HG03060 (cell line): Measurements from ENCODE around the gene MLH1.
"Not testable (repeated sequence)": the region's sequence is repeated elsewhere in the genome, so short reads cannot be mapped to it uniquely, and the experiment has no call there.

ENCODE experiments used
- ATAC-seq: cut with Tn5 transposase; IDR thresholded peaks from one replicate; pipeline ENCODE4 v1.9.1; 2021; ENCODE audit warnings: low read depth, moderate number of reproducible peaks; ENCODE audit not compliant: unreplicated experiment

The MLH1 gene

DNA sequence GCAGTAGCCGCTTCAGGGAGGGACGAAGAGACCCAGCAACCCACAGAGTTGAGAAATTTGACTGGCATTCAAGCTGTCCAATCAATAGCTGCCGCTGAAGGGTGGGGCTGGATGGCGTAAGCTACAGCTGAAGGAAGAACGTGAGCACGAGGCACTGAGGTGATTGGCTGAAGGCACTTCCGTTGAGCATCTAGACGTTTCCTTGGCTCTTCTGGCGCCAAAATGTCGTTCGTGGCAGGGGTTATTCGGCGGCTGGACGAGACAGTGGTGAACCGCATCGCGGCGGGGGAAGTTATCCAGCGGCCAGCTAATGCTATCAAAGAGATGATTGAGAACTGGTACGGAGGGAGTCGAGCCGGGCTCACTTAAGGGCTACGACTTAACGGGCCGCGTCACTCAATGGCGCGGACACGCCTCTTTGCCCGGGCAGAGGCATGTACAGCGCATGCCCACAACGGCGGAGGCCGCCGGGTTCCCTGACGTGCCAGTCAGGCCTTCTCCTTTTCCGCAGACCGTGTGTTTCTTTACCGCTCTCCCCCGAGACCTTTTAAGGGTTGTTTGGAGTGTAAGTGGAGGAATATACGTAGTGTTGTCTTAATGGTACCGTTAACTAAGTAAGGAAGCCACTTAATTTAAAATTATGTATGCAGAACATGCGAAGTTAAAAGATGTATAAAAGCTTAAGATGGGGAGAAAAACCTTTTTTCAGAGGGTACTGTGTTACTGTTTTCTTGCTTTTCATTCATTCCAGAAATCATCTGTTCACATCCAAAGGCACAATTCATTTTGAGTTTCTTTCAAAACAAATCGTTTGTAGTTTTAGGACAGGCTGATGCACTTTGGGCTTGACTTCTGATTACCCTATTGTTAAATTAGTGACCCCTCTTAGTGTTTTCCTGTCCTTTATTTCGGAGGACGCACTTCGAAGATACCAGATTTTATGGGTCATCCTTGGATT lies at the start of gene MLH1:
Gene MLH1, plus strand, starts transcription at position 193 of the 958 bp plus-strand sequence. Its CDS starts 30 bp downstream, at position 223.
- ATAC-seq, result peak; percentile 94

DNA sequence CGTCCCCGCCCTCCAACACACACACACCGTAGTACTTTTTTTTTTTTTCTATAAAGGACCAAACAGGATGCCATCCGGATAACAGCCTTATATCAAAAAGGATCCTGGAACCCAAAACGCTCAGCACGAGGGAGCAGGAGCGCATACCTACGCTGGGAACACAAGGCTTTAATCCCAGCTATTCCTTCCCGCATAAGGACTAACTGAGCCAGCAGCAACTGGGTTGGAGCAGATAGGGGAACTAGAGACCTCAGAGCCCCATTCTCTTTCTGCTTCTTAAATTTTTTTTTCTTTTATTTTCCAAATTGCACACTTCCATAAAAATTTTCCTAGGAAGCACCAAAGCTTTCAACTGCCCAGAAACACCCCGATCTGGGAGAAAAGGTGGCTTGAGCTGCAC lies 49.7 kb upstream of the MLH1 start:
- ATAC-seq, result no peak

DNA sequence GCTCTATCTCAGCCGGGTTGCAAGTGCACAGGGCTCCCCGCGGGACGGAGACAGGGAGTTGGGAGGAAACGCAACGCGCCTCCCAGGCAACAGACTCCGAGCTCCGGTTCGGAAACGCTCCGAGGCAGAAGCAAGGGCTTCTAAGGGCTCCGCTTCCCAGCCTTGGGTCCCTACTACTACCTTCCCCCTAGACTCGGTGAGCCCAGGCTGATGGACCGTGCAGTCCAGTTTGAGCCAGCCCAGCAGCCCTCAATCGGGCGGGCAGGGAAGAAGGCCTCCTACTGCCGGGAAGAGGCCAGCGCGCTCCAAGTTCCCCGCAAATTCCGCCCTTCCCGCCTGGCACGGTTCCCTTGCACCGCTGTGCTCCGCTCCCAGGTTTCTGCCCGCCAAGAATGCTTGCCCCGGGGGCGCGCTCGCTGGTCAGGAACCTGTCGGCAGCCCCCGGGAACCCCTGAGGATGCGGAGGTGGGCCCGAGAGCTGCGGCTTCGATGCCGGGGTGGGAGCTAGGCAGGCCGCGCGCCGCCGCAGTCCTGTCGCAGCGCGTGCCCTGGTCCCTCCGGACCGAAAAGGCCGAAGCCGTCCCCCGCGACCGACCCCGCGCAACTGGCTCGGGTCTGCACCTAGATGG lies 49.2 kb upstream of the MLH1 start:
- ATAC-seq, result peak; percentile 18

DNA sequence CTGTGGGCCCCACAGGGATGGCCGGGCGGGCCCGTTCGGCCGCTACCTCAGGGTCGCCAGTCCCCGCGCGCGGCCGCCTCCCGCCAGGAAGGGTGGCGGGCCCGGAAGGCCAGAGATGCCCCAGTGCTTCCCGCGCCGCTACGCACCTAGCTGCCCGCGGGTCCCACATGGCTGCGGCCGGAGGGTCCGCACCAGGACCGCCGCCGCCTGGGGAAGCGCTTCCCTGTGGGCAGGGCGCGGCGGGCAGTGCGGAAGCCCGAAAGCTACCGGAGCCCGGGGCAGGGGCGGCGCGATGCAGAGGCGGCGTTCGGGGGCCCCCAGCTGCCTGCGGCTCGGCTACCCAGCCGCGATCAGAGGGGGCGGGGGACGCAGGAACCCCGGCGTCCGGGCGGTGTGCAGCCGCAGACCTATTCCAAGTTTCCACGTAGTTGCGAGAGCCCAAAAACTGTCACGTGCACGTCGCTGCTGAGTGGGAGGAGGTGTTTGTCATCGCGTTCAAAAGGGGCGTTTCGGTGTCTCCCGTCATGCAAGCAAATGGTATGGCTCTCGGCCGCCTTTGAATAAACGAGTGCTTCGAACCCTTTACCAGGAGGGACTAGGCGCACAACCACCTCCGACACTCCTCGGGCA lies 48.6 kb upstream of the MLH1 start, which contains the start of gene TRANK1:
Gene TRANK1, minus strand, starts transcription at position 414 of the 630 bp plus-strand sequence. Its CDS starts 245 bp downstream, at position 169.
- peak; percentile 83 for ATAC-seq

DNA sequence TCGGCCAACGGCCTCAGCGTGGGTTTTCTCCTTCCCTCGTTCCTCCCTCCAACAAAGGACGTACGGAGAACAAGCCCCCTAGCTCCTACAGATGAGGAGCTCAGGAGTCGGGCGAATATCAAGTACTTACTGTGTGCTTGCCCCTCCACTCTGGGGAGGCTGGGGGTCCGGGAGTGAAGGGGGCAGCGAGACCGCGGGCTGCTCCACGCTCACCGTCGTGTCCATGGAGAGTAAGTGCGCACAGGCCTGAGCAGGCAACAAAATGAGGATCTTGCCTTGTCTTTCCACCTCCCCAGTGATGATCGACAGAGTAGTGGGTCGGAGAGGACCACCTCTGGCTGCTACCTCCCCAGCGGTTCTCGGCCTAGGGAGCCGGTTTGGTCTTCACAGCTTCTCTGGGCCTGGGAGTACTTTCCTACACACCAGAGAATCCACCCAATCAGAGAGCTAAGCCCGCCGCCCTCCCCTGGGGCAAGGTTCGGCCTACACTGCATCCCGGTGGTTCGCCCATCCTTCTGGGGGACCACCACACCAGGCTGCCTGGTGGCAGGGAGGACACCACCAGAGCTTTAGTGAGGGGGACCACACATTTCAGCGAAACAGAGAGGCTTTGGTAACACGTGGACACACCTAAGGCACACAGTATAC lies 47.9 kb upstream of the MLH1 start:
- ATAC-seq, result no peak

DNA sequence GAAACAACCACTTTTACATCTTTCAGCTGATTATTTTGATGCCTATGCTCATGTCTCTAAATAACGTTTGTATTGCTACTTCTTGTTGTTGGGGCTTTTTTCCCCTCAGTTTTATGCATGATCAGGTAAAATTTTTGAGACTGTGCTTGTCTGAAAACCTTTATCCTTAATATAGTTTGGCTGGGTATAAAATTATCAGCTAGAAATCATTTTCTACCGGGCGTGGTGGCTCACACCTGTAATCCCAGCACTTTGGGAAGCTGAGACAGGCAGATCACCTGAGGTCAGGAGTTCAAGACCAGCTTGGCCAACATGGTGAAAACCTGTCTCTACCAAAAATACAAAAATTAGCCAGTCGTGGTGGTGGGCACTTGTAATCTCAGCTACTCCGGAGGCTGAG lies 45.5 kb upstream of the MLH1 start:
- ATAC-seq, result not testable (repeated sequence)

DNA sequence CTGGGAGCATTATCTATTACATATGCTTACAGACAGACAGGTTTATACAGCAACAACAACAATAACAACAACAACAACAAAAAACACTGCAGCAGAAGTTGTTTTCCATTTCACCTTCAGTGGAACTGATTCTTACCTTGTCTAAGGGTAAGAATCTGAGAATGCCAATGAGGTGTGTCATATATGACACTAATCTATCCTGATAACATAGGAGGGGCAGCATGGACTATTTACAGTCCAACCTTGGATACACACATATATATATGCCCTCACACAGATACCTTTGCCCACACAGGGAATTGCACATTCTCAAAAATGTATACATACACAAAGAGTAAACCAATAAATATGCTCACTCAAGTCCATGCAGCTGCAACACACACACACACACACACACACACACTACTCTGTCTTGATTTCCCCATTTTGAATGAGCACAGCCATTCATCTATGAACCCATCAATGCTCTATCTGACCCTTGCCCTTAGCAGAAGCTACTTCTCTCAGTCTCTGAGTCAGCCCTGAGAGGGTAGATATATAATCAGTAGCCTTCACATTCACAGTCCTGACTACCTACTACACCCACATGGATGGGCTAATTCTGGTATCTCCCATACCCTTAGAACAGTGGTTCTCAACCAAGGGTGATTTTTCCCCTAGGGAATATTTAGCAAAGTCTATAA lies 38.7 kb upstream of the MLH1 start:
- ATAC-seq, result no peak

DNA sequence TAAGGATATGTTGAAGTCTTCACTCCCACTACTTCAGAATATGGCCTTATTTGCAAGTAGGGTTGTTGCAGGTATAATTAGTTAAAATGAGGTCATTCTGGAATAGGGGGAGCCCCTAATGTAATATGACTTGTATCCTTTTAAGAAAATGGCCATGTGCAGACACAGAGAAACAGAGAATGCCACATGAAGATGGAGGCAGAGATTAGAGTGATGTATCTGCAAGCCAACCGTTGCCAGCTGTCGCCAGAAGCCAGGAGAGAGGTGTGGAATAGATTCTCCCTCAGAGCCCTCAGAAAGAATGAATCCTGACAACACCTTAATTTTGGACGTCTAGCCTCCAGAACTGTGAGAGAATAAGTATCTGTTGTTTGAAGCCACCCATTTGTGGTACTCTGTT lies 37.2 kb upstream of the MLH1 start:
- ATAC-seq, result no peak

DNA sequence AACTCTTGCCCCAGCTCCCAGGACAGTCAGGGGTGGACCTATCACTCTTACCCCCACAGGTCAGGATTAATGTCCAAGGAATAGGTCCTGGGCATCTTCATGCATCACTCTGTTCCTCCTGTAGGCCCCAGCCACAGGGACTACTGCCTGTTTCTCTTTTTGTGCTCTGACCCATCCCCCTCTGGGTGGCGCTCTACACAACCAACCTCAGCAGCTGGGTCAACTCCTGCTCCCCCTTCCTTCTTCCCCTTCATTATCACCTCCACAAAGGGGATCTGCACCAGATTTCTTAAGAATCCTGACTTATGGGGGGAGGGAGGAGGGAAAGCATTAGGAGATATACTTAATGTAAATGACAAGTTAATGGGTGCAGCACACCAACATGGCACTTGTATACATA lies 36.3 kb upstream of the MLH1 start:
- no peak for ATAC-seq

DNA sequence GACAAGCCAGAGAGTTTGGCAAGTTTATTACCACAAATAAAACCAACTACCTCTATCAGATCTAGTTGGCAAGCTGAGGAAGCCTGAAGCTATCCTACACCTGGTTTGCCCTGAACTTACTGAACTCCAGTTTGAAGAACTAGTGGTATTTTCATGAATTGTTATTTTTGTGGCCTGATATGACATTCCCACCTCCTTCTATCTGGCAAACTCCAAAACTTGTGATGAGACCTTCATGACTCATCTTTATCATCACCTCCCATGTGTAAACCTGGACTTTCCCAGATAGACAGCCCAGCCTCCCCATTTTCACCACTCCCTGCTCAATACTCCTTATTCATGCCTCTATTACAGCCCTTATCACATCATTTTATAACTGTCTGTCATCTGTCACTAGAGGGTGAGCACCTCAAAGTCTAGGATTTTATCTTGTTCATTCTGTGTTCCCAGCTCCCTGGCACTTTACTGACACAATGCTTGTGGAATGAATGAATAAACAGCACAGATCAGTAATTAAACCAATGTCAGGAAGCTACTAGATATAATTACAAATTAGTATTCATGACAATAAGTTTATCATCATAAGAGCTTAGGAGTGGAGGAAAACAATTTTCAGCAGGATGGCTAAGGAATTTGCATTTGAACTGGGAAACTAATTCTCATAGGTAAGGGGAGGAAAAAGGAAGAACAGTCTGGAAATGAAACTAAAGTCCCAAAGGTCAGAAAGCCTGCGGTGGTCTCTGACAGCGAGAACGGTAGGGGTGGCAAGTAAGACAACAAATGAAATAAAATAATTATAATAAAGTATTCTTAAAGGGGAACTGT lies 35.2 kb upstream of the MLH1 start:
- ATAC-seq, result no peak

DNA sequence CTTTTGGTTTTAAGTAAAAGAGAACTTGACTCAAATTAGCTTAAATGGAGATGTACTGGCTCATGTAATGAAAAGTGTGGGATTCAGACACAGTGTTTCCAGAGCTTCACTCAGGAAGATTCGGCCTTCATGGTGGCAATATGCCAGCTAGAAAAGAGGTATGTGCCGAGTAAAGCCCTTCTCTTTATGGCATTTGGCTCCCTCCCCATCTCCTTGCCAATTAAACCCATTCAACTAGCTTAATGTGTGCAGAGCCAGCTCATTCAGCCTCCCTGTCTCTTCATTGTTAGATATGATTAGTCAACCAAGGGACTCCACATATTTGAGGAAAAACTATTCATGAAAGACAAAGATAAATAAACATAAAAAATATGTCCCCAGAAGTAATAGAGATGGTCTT lies 33.5 kb upstream of the MLH1 start:
- no peak for ATAC-seq

DNA sequence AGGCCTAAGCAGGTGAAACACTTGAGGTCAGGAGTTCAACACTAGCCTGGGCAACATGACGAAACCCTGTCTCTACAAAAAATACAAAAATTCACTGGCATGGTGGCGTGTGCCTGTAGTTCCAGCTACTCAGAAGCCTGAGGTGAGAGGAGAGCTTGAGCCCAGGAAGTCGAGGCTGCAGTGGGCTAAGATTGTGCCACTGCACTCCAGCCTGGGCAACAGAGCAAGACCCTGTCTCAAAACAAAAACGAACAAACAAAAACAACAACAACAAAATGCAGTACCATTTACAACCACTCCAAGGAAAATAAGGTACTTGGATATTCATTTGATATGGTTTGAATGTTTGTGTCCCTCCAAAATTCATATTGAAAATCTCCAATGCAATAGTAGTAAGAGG lies 32.8 kb upstream of the MLH1 start:
- ATAC-seq, result no peak

DNA sequence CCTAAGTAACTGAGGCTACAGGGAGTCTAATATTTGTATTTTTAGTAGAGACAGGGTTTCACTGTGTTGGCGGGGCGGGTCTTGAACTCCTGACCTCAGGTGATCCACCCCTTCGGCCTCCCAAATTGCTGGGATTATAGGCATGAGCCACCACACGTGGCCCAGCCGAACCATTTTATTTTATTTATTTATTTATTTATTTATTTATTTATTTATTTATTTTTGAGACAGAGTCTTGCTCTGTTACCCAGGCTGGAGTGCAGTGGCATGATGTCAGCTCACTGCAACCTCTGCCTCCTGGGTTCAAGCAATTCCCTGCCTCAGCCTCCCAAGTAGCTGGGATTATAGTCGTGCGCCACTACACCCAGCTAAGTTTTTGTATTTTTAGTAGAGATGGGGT lies 30.3 kb upstream of the MLH1 start:
- ATAC-seq, result not testable (repeated sequence)

DNA sequence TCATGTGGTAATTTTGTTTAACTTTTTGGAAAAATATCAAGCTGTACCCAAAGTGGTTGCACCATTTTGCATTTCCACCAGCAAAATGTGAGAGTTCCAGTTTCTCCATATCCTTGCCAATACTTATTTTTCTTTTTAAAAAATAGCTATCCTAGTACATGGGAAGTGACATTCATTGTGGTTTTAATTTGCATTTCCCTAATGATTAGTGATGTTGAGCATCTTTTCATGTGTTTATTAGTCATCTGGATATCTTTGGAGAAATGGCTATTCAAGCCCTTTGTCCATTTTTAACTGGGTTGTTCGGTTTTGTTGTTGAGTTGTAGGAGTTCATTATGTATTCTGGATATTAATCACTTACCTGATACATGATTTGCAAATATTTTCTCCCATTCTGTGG lies 29.0 kb upstream of the MLH1 start:
- ATAC-seq, result no peak

DNA sequence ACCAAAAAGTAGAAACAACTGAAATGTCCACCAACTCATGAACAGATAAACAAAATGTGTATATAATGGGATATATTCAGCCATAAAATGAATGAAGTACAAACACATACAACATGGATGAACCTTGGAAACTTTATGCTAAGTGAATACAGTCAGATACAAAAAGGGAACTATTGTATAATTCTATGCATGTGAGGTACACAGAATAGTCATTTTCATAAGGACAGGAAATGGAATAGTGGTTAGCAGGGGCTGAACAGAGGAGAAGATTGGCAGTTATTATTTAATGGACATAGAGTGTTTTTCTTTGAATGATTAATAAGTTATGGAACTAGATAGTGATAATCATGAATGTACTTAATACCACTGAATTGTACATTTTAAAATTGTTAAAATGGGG lies 28.5 kb upstream of the MLH1 start:
- ATAC-seq, result no peak

DNA sequence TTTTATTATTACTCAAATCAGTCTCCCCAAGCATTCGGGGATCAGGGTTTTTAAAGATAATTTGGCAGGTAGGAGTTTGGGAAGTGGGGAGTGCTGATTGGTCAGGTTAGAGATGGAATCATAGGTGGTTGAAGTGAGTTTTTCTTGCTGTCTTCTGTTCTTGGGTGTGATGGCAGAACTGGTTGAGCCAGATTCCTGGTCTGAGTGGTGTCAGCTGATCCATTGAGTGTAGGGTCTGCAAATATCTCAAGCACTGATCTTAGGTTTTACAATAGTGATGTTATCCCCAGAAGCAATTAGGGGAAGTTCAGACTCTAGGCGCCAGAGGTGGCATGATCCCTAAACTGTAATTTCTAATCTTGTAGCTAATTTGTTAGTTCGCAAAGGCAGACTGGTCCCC lies 27.9 kb upstream of the MLH1 start:
- ATAC-seq, result no peak

DNA sequence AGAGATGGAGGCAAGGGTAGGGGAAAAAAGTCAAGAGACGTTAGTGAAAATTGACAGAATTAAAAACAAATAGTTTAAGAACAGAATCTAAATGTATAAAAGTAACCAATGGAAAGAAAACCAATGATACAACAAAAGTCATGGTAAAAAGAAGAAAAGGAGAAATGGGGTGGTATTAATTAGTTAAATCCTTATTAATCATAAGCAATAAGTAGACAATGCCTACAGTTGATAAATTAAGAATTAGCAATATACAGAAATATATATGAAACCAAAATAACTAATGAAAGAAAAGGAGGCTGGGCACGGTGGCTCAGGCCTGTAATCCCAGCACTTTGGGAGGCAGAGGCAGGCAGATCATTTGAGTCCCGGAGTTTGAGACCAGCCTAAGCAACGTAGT lies 24.2 kb upstream of the MLH1 start:
- no peak for ATAC-seq

DNA sequence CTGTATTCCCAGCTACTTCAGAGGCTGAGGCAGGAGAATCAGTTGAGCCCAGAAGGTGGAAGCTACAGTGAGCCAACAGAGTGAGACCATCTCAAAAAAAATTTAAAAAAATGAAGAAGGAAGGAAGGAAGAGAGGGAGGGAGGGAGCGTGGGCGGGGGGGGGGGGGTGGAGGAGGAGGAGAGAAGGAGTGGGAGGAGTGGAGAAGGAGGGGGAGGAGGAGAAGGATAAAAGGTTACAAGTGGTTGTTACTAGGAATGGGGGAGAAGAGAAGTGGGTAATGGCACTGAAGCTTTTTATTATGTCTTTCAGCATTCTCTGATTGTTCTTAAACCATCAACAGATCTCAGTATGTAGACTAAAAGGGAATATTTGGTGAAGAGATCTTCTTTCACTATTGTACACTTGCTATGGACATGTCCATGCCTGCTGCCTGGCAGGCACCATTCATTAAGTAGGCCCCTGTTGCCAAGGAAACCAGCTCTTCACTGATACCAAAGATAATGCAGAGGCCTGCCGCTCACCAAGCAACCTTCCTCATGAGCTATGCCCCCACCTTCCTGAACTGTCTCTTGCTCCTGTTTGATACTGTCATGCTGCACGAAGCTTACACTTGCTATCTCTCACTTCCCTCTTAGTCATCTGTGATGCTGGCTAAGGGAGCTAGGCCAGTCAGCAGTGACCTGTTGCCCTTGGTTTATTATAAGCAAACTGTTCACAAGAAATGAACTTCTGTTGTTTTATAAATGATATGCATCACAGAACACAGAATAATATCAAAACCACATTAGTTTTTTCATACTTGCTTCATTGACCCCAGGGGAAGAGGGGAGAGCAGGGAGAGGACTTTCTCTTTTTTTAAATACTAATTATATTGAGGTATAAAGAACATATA lies 23.5 kb upstream of the MLH1 start:
- ATAC-seq, result peak; percentile 100
